Colonic mucosa (tissue), 4 donors: ENCODE data around the gene VIPR2. TPM values are rescaled to one million over a fixed set of nuclear protein-coding genes. Genes with fewer than 3 reads are reported as not detected.
A peak's percentile ranks its signal among the peaks of the same experiment; 100 is the strongest.

Experiments used
- DNase-seq: peaks from one replicate; pipeline ENCODE4 v3.0.0-alpha.2; 2020
- H3K27ac ChIP-seq: fragments of 200-600 bp; one replicate; pipeline ENCODE4 v1.8.0; 2021
- H3K27me3 ChIP-seq: fragments of 200-600 bp; one replicate; pipeline ENCODE4 v1.8.0; 2021
- H3K36me3 ChIP-seq: fragments of 200-600 bp; one replicate; pipeline ENCODE4 v1.8.0; 2021
- H3K4me1 ChIP-seq: fragments of 200-600 bp; one replicate; pipeline ENCODE4 v1.8.0; 2021; ENCODE audit warnings: mild to moderate bottlenecking
- H3K4me3 ChIP-seq: fragments of 200-600 bp; one replicate; pipeline ENCODE4 v1.8.0; 2021
- H3K9ac ChIP-seq, 2 donors: one replicate each; pipeline ENCODE4 v1.7.0; 2013; ENCODE audit warnings: control low read depth in 2 of 2, low read depth in 2 of 2, low read length in 2 of 2
- H3K9me3 ChIP-seq: fragments of 200-600 bp; one replicate; pipeline ENCODE4 v1.8.0; 2021
- intact Hi-C: fragments of 100-400 bp; cut with DNase I; formaldehyde crosslinking; loops from one replicate; pipeline ENCODE4 v1.14.1; 2022
- total RNA-seq, 2 donors: library from RNA; stranded (reverse); fragmentation: NEBNext Ultra II Directional in 1 of 2; extraction: Animal tissue kit (Norgen Biotek cat#: 25700) in 1 of 2; gene quantifications; one replicate each; pipeline ENCODE4 v1.2.1, GENCODE V29; 2021
- TF ChIP-seq, protein P1 (sequence below): fragments of 200-600 bp; IDR thresholded peaks from one replicate; pipeline ENCODE4 v1.8.0; 2022; ENCODE audit warnings: antibody characterized with exemption, mild to moderate bottlenecking
- donor health status: healthy.
- donor health status: DM: no; HTN: no; CAD: no.
- donor health status: DM: no; HTN: no; CAD: no.

The VIPR2 gene
- total RNA-seq, 2 donors from 2014 or later = 0.37 to 1.3 TPM

DNA sequence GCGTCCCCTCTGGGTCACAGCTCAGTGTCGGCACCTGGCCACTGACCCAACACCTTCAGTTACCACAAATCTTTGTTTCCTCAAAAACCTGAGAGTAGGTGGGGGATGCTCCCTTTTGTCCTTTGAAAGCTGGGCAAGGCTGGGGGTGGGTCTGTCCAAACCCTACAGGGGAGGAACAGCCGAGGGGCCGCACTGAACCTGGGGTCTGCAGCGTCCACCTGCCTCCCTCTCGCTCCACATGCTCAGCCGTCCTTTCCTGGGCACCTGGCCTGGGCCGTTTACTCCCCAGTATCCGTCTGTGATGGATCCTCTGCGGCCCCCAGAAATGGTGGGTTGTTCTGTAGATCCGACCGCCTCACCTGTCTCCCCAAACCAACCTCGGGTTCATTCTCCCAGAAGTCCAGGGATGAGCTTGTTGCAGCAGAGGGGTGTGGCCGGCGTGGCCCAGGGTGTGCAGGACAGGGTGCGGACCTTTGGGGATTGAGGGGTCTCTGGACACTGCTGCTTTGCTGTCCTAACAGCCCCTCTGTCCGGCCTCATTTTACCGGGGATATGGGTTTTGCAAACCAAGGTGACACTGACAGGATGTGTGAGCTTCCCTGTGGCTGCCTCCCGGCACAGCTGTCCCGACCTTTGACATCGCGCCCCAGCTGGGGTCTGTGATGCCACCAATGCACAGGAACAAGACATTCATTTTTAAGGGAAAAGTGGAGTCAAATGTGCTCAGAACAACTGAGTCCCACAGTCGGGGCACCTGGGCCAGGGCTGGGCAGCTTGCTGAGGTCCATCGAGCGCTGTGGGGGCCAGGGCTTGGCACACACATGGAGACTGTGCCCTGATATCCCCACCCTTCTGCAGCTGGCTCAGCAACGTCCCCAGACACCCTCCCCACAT is 115.9 kb downstream of the VIPR2 start:
- H3K9ac ChIP-seq = no peak overlapping the region
- H3K27me3 ChIP-seq = no peaks in the 10 kb centered on the region
- intact Hi-C loops = no loop called here
- TF ChIP-seq, protein P1, sequence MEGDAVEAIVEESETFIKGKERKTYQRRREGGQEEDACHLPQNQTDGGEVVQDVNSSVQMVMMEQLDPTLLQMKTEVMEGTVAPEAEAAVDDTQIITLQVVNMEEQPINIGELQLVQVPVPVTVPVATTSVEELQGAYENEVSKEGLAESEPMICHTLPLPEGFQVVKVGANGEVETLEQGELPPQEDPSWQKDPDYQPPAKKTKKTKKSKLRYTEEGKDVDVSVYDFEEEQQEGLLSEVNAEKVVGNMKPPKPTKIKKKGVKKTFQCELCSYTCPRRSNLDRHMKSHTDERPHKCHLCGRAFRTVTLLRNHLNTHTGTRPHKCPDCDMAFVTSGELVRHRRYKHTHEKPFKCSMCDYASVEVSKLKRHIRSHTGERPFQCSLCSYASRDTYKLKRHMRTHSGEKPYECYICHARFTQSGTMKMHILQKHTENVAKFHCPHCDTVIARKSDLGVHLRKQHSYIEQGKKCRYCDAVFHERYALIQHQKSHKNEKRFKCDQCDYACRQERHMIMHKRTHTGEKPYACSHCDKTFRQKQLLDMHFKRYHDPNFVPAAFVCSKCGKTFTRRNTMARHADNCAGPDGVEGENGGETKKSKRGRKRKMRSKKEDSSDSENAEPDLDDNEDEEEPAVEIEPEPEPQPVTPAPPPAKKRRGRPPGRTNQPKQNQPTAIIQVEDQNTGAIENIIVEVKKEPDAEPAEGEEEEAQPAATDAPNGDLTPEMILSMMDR = no peak
- no peak overlapping the region for H3K4me3 ChIP-seq
- DNase-seq = peak; percentile 17
- H3K36me3 ChIP-seq = no peaks in the 10 kb centered on the region
- no peak overlapping the region for H3K27ac ChIP-seq
- peaks cover 4% of the 10 kb centered on the region for H3K4me1 ChIP-seq
- H3K9me3 ChIP-seq = no peaks in the 10 kb centered on the region

DNA sequence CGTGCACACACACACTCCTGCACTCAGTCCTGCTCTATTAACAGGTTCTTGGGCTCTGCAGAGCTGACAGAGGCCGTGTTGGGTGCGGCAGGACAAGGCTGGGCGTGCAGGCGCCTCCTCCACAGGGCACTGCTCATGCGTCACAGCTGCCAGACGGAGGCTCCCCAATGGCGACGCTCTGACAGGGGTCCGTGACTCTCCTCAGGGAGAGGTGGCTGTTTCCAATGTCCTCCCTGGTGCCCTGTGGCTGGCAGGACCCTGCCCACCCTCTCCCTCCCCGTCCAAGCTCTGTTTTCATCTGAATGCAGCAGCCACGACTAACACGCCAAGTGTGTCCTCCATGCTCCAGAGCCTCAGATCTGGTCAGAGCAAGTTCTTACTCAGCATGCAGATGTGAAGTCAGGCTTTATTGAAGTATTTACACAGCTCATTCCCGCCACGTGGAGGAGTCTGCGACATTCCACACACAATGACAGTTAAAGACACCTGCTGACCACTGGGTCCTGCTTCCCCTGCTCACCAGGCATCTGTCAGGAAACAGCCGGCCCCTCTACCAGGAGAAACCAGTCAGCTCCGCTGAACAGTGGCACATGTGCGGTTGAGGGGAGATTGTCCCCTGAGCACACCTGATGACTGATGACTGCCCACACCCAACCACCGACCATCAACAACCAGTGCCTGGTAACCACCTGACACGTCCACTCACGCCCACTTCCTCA is 116.7 kb downstream of the VIPR2 start:
- Histone ChIP-seq H3K9me3 (no peaks in the 10 kb centered on the region), H3K36me3 (no peaks in the 10 kb centered on the region), H3K27me3 (no peaks in the 10 kb centered on the region), H3K27ac (no peak overlapping the region), H3K9ac (no peak overlapping the region), H3K4me1 (peaks cover 4% of the 10 kb centered on the region), H3K4me3 (peak overlapping the region; percentile 20)
- TF ChIP-seq, protein P1 = no peak
- peak; percentile 52 for DNase-seq
- intact Hi-C loops = no loop called here

DNA sequence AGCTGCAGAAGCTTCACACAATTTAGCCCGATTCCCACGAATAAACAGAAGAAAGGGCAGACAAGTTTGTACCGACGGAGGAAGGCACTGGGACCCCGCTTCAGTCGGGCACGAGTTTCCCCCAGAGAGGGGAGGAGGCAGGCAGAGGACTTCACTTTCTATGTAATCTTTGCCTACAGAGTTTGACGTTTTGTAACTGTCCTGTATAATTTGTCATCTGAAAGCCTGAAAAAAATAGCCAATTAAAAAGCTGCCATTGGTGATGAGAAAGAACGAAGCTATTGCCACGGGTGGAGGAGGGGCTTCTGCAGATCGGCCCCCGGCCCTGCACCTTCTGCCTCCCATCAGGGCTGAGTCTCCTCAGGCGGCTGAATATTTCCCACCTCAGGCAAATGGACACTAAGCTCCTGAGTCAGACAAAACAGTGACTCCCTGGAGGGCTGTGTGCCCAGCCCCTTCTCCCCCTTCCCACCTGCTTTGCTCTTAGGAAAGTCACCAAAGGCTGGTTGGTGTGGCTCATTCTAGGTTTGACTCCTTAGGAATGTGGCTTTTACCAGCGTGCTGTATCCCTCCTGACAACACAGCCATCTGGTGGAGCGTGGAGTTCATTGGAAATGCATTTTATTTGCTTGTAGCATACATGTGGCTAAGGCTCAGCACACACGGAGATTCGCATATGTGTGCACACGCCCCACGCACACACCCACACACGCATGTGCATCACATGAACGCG is 117.4 kb downstream of the VIPR2 start:
- TF ChIP-seq, protein P1 = no peak
- H3K9ac ChIP-seq = no peak overlapping the region
- no peak overlapping the region for H3K4me3 ChIP-seq
- peaks cover 4% of the 10 kb centered on the region for H3K4me1 ChIP-seq
- no peaks in the 10 kb centered on the region for H3K9me3 ChIP-seq
- no peaks in the 10 kb centered on the region for H3K36me3 ChIP-seq
- no peak overlapping the region for H3K27ac ChIP-seq
- intact Hi-C loops = no loop called here
- H3K27me3 ChIP-seq = no peaks in the 10 kb centered on the region
- DNase-seq = peak; percentile 18

DNA sequence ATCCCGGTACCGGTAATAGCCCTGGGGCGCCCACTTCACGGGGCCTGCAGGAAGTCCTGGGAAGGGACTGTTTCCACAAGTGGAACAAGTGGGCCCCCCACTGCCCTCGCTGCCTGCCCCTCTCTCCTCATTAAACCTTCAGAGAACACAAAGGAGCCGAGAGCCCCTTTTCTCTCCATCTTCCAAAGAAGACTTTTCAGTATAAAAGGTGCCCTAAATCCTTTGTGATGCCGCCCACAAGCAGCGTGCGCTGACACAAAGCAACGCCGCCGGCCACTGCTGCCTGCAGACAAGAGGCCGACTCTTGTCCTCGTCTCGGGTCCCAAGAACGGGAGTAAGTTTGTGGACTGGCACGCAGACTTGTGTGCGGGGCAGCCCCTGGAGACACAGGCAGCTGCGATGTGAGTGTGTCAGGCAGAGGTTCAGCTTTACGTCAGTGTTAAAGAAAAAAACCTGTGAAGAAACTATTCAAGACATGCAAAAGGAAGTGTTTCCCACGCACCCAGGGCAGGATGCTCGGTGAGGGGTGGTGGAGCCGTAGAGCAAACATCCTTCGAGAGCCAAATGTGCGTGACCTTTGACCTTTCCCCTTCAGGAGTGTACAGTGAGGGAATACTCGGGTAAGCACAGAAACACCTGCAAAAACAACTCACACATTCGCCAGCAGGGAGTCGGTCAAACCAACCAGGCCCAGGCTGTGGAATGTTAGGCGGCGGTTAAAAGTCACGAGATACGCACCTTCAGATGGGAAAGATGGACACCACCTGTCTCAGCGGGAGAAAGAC is 118.2 kb downstream of the VIPR2 start:
- Histone ChIP-seq H3K9ac (no peak overlapping the region), H3K27me3 (no peaks in the 10 kb centered on the region), H3K9me3 (no peaks in the 10 kb centered on the region), H3K4me3 (no peak overlapping the region), H3K36me3 (no peaks in the 10 kb centered on the region), H3K27ac (no peak overlapping the region), H3K4me1 (peaks cover 4% of the 10 kb centered on the region)
- TF ChIP-seq, protein P1 = no peak
- intact Hi-C loops = no loop called here
- DNase-seq = peak; percentile 16
